HCT116 (cell line): ENCODE measurements around the gene NSUN7. TPM values are rescaled to one million over a fixed set of nuclear protein-coding genes. Genes with fewer than 3 reads are reported as not detected.

ENCODE experiments used
- total RNA-seq: library from RNA; stranded (reverse); gene quantifications from one replicate; pipeline ENCODE4 v1.2.1, GENCODE V29; 2021; ENCODE audit not compliant: unreplicated experiment

The NSUN7 gene
- total RNA-seq, 1 experiment from 2014 or later = 0.07 TPM

Other genes starting within 250 kb of the NSUN7 start
- 22.2 TPM for gene RBM47, start 120.1 kb upstream of the NSUN7 start, total RNA-seq